Adipose tissue (tissue), 3 donors: Measurements from ENCODE around the gene DHX58. TPM values are rescaled to one million over a fixed set of nuclear protein-coding genes. Genes with fewer than 3 reads are reported as not detected.

Source experiments
- H3K27ac ChIP-seq: one replicate; pipeline ENCODE4 v1.5.1; 2013; ENCODE audit warnings: low read depth, low read length
- WGBS, 3 donors: extraction: QIAGEN DNeasy Blood & Tissue Kit; methylation state at CpG; one replicate each; pipeline ENCODE4 v1.1.7; 2013; 5-methylcytosine and 5-hydroxymethylcytosine counted together
- polyA plus RNA-seq, 3 donors: library from polyadenylated mRNA; stranded (reverse); fragments of 200-250 nt; gene quantifications; one replicate each; pipeline ENCODE4 v1.2.3, GENCODE V29; 2013
- donor health status: healthy with polysubstance abuse.
- donor health status: Bipolar disorder and iron deficiency.
- donor health status: healthy.

The DHX58 gene
- polyA plus RNA-seq, 3 donors, result 6.2 to 17.4 (median 7.0) TPM

DNA sequence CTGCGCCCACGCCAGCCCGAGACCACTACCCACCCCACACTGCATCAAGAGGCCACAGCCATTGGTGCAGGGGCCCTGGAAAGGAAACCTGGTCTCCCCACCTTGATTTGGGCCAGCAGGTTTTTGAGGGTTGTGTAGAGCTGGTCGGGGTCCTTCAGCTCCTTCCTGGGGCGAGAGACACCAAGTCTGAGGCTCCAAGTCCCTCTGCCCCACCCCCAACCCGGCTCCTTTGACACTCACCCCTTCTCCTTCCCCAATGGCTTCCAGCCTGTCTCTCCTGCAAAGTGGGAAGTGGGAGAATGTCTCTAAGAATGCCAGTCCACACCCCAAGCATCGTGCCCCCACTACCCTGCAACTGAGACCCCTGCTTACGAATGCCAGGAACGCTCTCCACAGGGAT, 1.6 kb upstream of the DHX58 start:
- H3K27ac ChIP-seq, result no peak overlapping the region
- 90 to 91% (median 91%) methylated on average over 6 to 9 of the region's 9 CpGs for whole genome bisulfite sequencing, 3 donors

DNA sequence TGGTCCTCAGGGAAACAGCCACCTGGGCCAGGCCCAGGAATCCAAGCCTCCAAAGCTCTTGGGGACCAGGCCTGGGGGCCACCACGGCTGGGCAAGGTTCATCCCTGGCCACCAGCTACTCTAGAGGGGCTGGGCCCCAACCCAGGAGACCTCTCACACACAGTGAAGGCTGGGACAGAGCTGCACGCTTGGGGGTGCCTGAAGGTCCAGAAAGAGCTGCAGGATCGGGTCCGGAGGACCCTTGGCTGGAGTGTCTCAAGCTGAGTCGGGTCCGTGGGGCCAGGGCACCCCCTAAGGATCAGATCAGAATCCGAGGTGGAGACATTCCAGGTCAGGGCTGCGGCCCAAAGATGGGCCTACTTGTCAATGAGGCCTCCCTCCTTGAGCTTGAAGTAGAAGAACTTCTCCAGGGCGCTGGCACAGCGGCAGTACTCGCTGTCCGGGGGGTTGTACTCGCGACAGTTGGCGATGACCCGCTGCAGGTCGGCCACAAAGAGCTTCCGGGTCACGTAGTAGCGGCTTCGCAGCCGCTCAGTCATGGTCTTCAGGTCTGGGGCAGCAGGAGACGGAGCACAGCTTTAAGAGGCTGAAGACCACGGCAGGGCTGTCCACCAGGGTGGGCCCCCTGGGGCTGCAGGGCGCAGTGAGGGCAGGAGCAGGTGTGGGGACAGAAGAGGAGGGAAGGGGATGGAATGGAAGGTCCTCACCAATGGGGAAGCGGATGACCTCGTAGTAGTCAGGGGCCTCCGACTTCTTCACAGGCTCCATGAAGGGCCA, 967 bp upstream of the DHX58 start:
- no peak overlapping the region for H3K27ac ChIP-seq
- WGBS, 3 donors, result 88 to 90% (median 88%) methylated on average over 28 of the region's 28 CpGs

DNA sequence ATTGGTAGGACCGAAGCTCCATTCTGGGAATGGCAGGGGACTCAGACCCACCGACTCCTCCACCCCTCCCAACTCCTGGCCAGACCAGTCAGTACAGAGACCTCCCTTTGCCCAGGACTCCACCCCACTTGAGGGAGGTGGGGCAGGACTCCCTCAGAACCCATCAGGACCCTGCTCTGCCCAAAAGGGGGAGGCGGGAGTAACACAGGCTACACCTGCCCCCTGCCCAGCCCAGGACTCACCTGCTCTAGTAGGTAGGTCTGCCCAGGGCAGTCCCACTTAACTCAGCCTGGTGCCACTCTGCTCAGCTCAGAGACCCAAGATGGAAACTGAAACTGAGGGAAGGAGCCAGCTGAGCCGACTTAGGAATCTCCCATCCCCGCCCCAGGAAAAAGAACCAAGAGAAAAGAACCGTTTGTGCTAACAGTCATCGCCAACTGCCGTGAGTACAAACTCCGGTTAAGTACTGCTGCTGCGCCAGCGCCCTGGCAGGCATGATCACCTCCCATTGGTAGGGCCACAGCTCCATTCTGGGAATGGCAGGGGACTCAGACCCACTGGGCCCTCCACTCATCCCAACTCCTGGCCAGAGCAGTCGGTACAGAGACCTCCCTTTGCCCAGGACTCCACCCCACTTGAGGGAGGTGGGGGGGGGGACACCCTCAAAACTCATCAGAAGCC, 503 bp downstream of the DHX58 start:
- H3K27ac ChIP-seq, result no peak overlapping the region
- 8 to 12% (median 9%) methylated on average over 12 of the region's 12 CpGs for WGBS, 3 donors

DNA sequence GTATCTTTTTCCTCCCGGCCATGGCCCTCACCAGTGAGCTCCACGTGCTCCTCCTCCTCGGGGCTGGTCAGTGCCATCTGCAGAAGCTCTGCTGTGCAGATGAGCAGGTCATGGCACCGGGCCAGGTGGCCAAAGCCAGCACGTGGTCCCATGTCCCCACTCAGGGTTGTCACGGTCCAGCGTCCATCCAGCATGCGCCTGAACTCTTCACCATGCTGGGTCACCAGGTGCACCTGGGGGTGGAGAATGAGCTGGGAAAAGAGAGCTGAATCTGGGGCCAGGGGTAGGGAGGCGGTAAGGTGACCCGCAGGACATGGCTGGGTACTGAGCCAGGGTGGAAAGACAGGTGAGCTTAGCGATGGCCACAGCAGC, 1.3 kb downstream of the DHX58 start:
- no peak overlapping the region for H3K27ac ChIP-seq
- 89 to 93% (median 91%) methylated on average over 11 of the region's 11 CpGs for WGBS, 3 donors

DNA sequence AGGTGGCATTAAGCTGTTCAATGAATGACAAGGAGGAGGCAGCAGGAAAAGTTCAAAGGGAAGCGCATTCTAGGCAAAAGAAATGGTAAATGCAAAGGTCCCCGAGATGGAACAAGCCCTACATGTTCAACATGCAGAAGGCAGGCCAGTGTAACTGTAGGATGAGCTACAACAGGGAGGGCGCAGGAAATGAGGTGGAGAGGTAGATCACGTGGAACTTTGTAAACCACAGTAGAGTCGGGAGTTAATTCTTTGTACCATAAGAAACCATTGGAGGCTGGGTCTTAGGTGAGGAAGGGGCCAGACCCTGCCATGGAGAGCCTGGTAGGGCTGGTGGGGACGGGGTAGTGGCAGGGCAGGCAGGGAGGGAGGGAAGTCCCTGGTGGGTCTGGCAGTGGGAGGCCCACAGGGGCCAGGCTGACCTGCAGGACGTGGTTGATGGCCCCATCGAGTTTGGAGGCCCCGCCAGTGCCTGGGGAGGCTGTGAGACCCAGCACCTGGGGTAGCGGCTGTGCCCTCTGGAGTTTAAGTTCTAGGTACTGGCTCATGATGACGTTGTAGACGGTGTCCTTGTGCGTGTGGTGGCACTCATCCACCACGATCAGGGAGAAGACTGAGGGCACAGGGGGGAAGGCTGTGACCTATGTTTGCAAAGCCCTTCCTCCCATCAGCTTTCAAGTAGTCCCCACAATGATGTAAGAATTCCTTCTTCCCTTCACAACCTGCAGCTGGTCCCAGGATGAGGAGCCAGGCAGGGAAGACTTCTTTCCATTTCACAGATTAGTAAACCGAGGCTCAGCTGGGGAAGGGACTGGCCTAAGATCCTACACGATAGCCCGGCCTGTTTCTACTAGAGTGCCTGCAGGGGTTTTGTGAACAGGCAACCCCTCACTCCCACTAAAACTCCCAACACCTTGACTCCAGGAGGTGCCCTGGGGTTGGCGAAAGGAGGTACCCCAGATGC, 1.9 kb downstream of the DHX58 start:
- WGBS, 3 donors, result 86 to 89% (median 88%) methylated on average over 18 of the region's 18 CpGs
- H3K27ac ChIP-seq, result no peak overlapping the region

DNA sequence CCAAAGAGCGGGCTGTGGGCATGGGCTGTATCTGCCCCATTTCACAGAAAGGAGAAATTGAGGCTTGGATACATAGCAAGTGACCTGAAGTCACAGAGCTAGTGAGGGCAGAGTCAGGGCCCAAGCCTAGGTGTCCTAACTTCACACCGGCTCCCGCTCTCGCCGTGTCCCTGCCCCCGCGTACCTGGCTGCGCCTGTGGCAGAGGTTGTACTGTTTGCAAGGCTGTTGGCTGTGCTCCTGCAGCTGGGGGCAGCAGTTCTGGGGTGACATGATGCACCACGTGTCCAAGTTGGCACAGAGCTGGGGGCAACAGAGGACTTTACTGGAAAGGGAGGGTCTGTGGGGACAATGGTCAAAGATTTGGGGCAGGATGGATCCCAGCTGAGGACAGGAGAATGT, 3.4 kb downstream of the DHX58 start:
- WGBS, 3 donors, result 85 to 96% (median 89%) methylated on average over 9 of the region's 9 CpGs
- no peak overlapping the region for H3K27ac ChIP-seq

DNA sequence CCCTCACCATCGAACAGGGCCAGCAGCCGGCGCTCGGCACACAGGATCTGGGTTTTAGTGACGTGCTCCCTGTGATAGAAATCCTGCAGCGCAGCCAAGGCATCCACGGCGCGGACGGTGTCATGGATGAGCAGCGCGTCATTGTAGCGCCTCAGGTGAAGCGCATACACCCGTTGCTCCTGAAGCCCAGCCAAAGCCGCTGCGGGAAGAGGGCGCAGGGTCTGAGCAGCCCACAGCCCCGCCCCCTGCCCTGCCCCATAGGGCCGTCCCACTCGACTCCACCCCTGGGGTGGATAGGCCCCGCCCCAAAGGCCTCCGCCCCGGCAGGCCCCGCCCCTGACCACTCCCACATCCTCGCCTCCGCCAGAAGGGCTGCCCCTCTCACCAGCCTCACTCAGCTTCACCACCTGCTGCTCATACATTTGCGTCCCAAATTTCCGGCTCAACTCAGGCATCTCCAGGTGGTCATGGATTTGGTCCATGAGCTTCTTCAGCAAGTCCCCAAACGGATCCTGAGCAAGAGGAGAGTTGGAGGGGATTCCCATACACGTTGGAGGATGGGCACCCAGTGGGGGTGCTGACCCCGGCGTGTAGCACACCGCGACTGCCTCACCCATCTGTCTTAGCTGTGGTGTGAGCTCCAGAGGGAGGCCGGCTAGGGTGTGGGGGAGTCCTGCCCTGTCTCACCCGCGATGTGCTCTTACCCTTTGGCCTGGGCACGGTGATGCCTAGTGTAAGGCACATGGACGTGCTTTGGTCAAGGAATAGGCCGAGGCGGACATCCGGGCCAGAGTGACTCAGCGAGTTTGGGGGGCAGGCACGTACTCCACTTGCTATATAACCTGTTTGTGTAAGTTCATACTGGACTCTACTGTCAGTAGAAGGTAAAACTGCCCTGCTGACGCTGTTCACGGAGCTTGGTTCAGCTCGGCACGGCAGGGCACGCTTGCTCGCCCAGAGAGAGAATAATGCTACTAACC, 4.6 kb downstream of the DHX58 start:
- no peak overlapping the region for H3K27ac ChIP-seq
- 52 to 64% (median 60%) methylated on average over 48 to 51 of the region's 51 CpGs for WGBS, 3 donors

DNA sequence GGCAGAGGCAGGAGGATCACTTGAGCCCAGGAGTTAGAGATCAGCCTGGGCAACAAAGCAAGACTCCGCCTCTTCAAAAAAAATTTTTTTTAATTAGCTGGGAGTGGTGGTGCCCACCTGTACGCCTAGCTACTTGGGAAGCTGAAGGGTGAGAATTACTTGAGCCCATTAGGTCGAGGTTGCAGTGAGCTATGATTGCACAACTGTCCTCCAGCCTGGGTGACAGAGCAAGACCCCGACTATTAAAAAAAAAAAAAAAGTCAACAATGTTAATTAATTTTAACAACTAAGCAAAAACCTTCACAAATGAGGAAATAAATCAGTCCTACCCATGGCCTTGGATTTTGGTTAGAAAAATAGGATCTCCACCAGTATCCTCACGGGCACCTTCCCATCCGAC, 5.4 kb downstream of the DHX58 start:
- WGBS, 3 donors, result 71 to 81% (median 74%) methylated on average over 6 of the region's 6 CpGs

DNA sequence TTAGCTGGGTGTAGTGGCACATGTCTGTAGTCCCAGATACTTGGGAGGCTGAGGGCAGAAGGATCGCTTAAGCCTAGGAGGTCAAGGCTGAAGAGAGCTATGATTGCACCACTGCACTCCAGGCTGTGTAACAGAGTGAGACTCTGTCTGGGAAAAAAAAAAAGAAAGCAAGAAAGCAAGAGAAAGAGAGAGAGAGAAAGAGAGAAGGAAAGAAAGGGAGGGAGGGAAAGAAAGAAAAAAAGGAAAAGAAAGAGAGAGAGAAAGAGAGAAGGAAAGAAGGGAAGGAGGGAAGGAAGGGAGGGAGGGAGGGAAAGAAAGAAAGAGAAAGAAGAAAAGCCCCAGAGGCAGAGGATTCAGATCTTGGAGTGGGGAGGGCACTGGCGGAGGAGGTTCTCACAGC, 6.5 kb downstream of the DHX58 start:
- 86 to 98% (median 92%) methylated on average over 2 of the region's 2 CpGs for WGBS, 3 donors
- no peak overlapping the region for H3K27ac ChIP-seq

More for the DNA sequence above, 5.4 kb downstream of the DHX58 start:
- H3K27ac ChIP-seq, result no peak overlapping the region

DNA sequence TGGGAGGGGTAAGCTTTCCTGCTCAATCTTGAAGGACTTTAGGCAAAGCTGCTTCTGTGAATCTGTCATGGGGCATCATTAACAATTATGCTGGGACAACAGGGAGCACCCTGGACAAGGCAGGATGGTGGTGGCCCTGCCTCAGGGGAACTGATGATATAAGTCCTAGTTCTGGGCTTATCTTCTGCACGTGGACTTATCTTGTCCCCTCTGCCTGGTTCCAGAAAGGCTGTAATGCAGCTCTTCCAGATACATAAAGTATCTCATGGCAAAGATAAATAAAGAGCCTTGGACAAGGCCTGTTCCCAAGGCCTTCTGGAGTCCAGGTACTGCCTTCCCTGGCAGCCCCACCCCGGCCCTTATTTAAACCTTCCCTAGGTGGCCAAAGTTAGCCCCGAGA, 8.2 kb downstream of the DHX58 start:
- WGBS, 3 donors, result 71 to 91% (median 87%) methylated on average over 3 of the region's 3 CpGs
- no peak overlapping the region for H3K27ac ChIP-seq

DNA sequence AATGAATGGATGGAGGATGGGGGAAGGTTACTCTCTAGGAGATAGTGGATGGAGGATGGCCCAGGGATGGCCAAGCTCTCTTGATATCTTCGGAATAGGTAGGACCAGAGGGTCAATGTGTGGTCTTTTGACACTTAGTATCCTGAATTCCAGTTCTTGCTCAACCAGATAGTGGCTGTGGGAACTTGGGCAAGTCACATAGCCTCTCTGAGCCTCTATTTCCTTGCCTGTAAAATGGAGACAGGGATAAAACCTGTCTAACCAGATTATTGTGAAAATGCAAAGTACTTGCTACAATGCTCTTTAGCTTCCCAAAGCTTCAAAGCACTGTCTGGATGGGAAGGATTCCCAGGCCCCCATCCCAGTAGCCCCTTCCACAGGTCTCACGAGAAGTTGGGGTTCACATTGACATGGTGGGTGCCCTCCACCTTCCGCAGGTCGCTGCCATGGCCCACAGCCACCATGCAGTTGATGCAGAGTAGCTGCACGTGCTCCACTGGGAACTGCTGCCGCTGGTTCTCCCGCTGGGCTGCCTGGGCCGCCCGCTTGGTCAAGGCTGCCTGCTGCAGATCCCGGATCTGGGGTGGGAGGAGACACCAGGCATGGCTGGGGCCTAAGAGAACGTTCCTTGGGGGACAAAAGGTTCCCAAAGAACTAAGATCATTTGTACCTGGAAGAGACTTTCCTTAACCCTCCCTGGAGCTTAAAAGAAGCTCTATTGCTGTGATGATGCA, 9.1 kb downstream of the DHX58 start:
- H3K27ac ChIP-seq, result no peak overlapping the region
- 84 to 90% (median 87%) methylated on average over 11 of the region's 11 CpGs for WGBS, 3 donors

DNA sequence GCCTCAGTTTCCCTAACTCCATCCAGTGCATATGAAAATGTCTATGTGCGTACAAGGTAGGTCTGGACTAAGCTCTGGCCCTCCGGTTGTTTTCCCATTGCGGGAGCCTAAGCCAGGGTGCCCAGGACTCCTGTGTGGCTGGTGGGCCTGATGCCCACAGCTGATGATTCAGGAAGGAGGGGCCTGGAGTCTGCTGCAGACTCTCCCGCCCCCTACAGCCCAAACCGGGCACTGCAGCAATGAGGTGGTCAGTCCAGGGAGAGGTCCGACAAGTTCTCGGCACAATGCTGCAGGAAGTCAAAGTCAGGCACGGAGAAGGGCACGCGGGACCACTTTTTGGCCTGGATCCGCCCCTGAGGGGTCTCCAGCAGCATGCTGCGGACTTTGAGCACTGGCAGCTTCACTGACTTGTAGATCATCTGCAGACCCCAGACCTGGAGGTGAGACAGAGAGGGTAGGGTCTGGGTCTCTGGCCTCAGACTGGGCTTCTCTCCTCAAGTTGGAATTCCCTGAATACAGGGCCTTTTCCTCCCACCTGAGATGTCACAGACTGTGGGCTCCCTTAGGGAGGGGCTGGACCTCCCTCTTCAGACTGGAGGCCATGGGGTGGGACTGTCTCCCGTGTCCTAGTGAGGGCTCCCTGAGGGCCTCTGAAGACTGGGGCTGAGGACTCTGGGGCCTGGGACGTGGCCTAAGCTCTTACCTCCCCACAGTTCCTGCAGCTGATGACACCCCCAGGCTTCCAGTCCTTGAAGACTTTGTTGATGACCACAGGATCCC, 10.8 kb downstream of the DHX58 start:
- WGBS, 3 donors, result 41 to 46% (median 44%) methylated on average over 14 of the region's 14 CpGs
- no peak overlapping the region for H3K27ac ChIP-seq

DNA sequence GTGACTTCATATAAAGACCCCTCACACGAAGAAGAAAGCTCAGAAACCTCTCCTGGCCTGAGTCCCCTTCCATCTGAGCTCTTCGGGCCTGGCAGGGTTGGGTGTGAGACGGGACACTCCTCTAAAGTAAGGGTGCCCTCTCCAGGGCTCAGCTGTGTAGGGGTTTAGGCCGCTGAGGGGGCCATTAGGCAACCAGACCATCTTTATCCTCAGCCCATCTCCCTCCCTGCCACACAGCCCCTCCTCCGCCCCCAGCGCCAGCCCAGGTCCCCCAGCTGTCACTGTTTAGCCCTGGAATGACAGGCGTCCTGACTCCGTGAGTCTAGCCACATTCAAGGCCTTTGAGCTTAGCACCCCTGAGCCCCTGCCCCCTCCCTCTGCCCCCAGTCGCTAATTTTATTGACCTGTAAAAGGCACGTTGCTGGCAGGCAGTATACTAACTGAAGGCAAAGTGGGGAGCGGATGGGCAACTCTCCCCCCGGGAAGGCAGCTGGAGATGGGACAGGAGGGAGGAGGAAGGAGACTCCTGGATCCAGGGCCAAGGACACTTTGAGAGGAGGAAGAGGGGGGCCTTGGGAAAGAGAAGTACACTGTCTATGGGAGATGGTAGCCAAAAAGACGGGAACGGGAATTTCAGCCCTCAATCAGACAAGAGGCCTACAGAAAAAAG, 13.6 kb downstream of the DHX58 start:
- WGBS, 3 donors, result 67 to 73% (median 71%) methylated on average over 14 of the region's 14 CpGs
- no peak overlapping the region for H3K27ac ChIP-seq

DNA sequence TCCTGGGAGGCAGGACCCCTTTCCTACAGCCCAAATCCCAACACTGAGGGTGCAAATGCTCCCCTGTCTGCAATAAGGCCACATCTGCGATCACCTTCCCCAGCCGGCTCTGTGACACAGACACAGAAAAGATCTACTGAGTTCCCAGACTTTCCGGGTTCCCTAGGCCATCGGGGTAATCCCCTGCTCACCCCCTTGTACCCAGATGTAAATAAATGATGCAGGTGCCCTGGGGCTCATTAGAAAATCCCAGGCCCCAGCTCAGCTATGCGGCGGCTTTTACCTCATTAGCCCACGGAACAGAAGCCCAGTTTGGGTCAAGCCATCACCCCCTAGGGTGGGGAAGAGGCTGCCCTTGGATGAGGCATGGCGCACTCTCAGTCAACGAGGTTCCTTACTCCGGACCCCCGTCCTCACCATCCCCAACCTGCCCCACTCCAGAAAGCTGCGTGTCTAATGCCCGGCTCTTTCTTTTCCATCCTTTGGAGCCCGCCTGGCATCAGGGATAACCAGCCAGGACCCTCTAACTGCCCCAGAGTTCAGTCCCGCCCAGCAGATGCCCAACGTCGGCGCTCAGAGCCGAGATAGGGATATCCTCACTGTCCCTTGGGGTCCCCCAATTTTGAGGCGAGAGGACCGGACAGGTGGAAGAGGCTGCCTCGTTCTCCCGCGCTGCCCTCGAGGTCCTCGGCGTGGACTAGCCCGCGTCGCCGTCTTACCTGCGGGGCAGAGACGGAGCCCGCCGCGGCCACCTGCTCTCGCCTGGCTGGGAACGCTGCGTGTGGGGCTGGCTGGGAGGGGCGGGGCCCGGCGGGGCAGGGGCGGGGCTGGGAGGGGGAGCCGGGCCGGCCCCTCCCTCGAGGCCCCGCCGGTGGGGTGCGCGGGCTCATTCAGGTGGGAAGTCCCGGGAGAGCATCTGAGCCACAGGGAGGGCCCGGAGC, 14.6 kb downstream of the DHX58 start, which contains the start of gene ZNF385C:
Gene ZNF385C, minus strand, starts transcription at position 783 of the 941 bp plus-strand sequence. CDS start 35,417 bp downstream, outside the sequence.
- no peak within 1 kb of the TSS for H3K27ac ChIP-seq
- WGBS, 3 donors, result 11 to 16% (median 13%) methylated on average over 39 to 52 of the region's 52 CpGs
